Kidney (tissue), 14 donors: Measurements from ENCODE around the gene UTS2B. TPM values are rescaled to one million over a fixed set of nuclear protein-coding genes. Genes with fewer than 3 reads are reported as not detected.

Experiments used
- DNase-seq, 5 donors: peaks; one replicate each; pipeline ENCODE4 v3.0.0-alpha.2; 2013 to 2020
- FAIRE-seq: peaks from 2 replicates; lab custom pipeline; 2012; peaks lifted over from hg19 to GRCh38; lab: Jason Lieb, UNC
- H3K27ac ChIP-seq, 2 donors: one replicate each; pipeline ENCODE4 v1.7.0; 2013; ENCODE audit warnings: low read depth in 2 of 2, low read length in 2 of 2, inconsistent platforms in 1 of 2
- H3K27me3 ChIP-seq: one replicate; pipeline ENCODE4 v1.7.1; 2013; ENCODE audit warnings: low read length, inconsistent platforms; ENCODE audit not compliant: control insufficient read depth, insufficient read depth
- H3K36me3 ChIP-seq, 3 donors: one replicate each; pipeline versions ENCODE4 v1.7.0 to v1.7.1; 2013; ENCODE audit warnings: low read length in 3 of 3, control low read depth in 1 of 3, inconsistent platforms in 1 of 3; ENCODE audit not compliant: insufficient read depth in 3 of 3, control insufficient read depth in 2 of 3
- H3K4me1 ChIP-seq, 3 donors: one replicate each; pipeline versions ENCODE4 v1.7.0 to v1.7.1; 2013; ENCODE audit warnings: low read length in 3 of 3, inconsistent platforms in 1 of 3, low read depth in 1 of 3; ENCODE audit not compliant: control insufficient read depth in 2 of 3, insufficient read depth in 2 of 3
- H3K4me3 ChIP-seq, 3 donors: one replicate each; pipeline versions ENCODE4 v1.7.0 to v1.8.1; 2013; ENCODE audit warnings: low read length in 3 of 3, control low read depth in 1 of 3, inconsistent platforms in 1 of 3
- H3K9ac ChIP-seq, 3 donors: one replicate each; pipeline versions ENCODE4 v1.7.0 to v1.7.1; 2013; ENCODE audit warnings: low read length in 3 of 3, control low read depth in 1 of 3, inconsistent platforms in 1 of 3
- H3K9me3 ChIP-seq, 3 donors: one replicate each; pipeline versions ENCODE4 v1.7.0 to v1.7.1; 2013; ENCODE audit warnings: low read length in 3 of 3, control low read depth in 1 of 3, inconsistent platforms in 1 of 3; ENCODE audit not compliant: control insufficient read depth in 2 of 3, insufficient read depth in 1 of 3
- intact Hi-C: fragments of 100-400 bp; cut with DNase I; formaldehyde crosslinking; loops from one replicate; pipeline ENCODE4 v1.11.1; 2022
- polyA plus RNA-seq: library from polyadenylated mRNA; stranded (reverse); fragments of 350-450 nt; fragmentation: Illumina TruSeq; extraction: RNeasy Lipid Tissue Mini Kit (QIAGEN cat#74804); gene quantifications from one replicate; pipeline ENCODE4 v1.2.3, GENCODE V29; 2014; ENCODE audit warnings: low read depth, low replicate concordance; ENCODE audit not compliant: insufficient read depth
- total RNA-seq: library from RNA; stranded (reverse); fragmentation: NEBNext Ultra II Directional; extraction: Animal tissue kit (Norgen Biotek cat#: 25700); gene quantifications from one replicate; pipeline ENCODE4 v1.2.1, GENCODE V29; 2021
- TF ChIP-seq, protein P1 (sequence below): IDR thresholded peaks from 3 replicates; pipeline ENCODE4 v1.5.1; 2012; ENCODE audit warnings: mild to moderate bottlenecking, moderate library complexity, borderline replicate concordance; ENCODE audit not compliant: insufficient read depth; ENCODE audit errors: extremely low read depth
- donor health status: control.
- donor health status: control.
- donor health status: control.
- donor health status: control.
- donor health status: control.
- donor health status: DM: yes; HTN: yes; CAD: no.
- donor health status: Normal renal cell carcinoma (clear cell type).

Gene UTS2B
- total and polyA plus RNA-seq, 2 donors from 2014 or later, result 0.41 TPM; not detected in 1

GRCh38 chr3:191260431-191261303 is 69.7 kb downstream of the UTS2B start:
- FAIRE-seq (no peak), DNase-seq (no peak)
- Histone ChIP-seq H3K9ac (no peak overlapping the region), H3K27me3 (no peaks in the 10 kb centered on the region), H3K36me3 (no peaks in the 10 kb centered on the region), H3K4me3 (no peak overlapping the region), H3K27ac (no peak overlapping the region), H3K4me1 (no peaks in the 10 kb centered on the region), H3K9me3 (no peaks in the 10 kb centered on the region)
- TF ChIP-seq, protein P1, sequence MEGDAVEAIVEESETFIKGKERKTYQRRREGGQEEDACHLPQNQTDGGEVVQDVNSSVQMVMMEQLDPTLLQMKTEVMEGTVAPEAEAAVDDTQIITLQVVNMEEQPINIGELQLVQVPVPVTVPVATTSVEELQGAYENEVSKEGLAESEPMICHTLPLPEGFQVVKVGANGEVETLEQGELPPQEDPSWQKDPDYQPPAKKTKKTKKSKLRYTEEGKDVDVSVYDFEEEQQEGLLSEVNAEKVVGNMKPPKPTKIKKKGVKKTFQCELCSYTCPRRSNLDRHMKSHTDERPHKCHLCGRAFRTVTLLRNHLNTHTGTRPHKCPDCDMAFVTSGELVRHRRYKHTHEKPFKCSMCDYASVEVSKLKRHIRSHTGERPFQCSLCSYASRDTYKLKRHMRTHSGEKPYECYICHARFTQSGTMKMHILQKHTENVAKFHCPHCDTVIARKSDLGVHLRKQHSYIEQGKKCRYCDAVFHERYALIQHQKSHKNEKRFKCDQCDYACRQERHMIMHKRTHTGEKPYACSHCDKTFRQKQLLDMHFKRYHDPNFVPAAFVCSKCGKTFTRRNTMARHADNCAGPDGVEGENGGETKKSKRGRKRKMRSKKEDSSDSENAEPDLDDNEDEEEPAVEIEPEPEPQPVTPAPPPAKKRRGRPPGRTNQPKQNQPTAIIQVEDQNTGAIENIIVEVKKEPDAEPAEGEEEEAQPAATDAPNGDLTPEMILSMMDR, result no peak
- intact Hi-C loops, result no loop called here

- H3K9ac ChIP-seq, result no peak overlapping the region
- no peak overlapping the region for H3K27ac ChIP-seq
- TF ChIP-seq, protein P1, result no peak
- intact Hi-C loops, result no loop called here
- H3K36me3 ChIP-seq, result no peaks in the 10 kb centered on the region
- no peaks in the 10 kb centered on the region for H3K4me1 ChIP-seq
- no peaks in the 10 kb centered on the region for H3K27me3 ChIP-seq
- no peak for DNase-seq
- no peak for FAIRE-seq
- no peaks in the 10 kb centered on the region for H3K9me3 ChIP-seq
- H3K4me3 ChIP-seq, result no peak overlapping the region
These were observed 70.8 kb downstream of the UTS2B start for GRCh38 chr3:191259486-191259885.

DNA sequence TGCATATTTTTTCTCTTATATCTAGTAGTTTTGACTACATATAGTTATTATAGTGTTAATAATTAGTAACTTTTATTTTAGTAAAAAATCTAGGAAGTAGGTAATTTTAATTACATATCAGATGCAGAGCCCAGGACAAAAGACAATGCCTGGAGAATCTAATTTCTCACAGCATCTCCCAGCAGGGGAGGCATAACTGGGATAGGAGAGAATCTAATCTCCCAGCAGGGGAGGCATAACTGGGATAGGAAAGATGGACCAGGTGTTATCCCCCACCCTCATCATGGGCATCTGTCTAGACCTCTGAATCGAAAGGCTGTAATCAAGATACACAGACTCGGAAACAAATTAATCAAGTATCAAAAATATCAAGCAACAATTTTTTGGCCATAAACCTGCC is 73.0 kb downstream of the UTS2B start:
- intact Hi-C loops, result no loop called here
- TF ChIP-seq, protein P1, result no peak
- Histone ChIP-seq H3K4me3 (no peak overlapping the region), H3K36me3 (no peaks in the 10 kb centered on the region), H3K27ac (no peak overlapping the region), H3K9ac (no peak overlapping the region), H3K4me1 (no peaks in the 10 kb centered on the region), H3K9me3 (no peaks in the 10 kb centered on the region), H3K27me3 (no peaks in the 10 kb centered on the region)
- DNase-seq, result no peak
- no peak for FAIRE-seq
